Activated naive CD8-positive, alpha-beta T cell treated with anti-CD3 and anti-CD28 coated beads for 36 hours (primary cell): ENCODE results near the gene SOX2. TPM values are rescaled to one million over a fixed set of nuclear protein-coding genes. Genes with fewer than 3 reads are reported as not detected.

Experiments
- DNase-seq: peaks from one replicate; pipeline ENCODE4 v3.0.0; 2021
- H3K27ac Mint-ChIP-seq: one replicate; pipeline ENCODE4 v1.8.0; 2022; ENCODE audit warnings: mild to moderate bottlenecking, moderate library complexity, mixed read lengths
- H3K27me3 Mint-ChIP-seq: one replicate; pipeline ENCODE4 v1.8.0; 2022; ENCODE audit warnings: mild to moderate bottlenecking, mixed read lengths
- H3K36me3 Mint-ChIP-seq: one replicate; pipeline ENCODE4 v1.8.0; 2021; ENCODE audit warnings: mild to moderate bottlenecking, mixed read lengths
- H3K4me1 Mint-ChIP-seq: one replicate; pipeline ENCODE4 v1.8.0; 2021; ENCODE audit warnings: mixed read lengths
- H3K4me3 Mint-ChIP-seq: one replicate; pipeline ENCODE4 v1.8.0; 2022; ENCODE audit warnings: mild to moderate bottlenecking, moderate library complexity, mixed read lengths
- H3K9me3 Mint-ChIP-seq: one replicate; pipeline ENCODE4 v1.8.0; 2022; ENCODE audit warnings: mixed read lengths
- total RNA-seq, 2 experiments: library from RNA; stranded (reverse); gene quantifications; one replicate each; pipeline ENCODE4 v1.2.3, GENCODE V29; 2021

Gene SOX2
- total RNA-seq: not detected

DNA sequence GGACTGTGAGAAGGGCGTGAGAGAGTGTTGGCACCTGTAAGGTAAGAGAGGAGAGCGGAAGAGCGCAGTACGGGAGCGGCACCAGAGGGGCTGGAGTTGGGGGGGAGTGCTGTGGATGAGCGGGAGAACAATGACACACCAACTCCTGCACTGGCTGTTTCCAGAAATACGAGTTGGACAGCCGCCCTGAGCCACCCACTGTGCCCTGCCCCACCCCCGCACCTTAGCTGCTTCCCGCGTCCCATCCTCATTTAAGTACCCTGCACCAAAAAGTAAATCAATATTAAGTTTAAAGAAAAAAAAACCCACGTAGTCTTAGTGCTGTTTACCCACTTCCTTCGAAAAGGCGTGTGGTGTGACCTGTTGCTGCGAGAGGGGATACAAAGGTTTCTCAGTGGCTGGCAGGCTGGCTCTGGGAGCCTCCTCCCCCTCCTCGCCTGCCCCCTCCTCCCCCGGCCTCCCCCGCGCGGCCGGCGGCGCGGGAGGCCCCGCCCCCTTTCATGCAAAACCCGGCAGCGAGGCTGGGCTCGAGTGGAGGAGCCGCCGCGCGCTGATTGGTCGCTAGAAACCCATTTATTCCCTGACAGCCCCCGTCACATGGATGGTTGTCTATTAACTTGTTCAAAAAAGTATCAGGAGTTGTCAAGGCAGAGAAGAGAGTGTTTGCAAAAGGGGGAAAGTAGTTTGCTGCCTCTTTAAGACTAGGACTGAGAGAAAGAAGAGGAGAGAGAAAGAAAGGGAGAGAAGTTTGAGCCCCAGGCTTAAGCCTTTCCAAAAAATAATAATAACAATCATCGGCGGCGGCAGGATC lies at the start of gene SOX2:
Gene SOX2, plus strand, starts transcription at position 601 of the 811 bp plus-strand sequence. CDS start 436 bp downstream, outside the sequence.
- peaks cover 17% of the 10 kb centered on the region for H3K4me1 Mint-ChIP-seq
- peak; percentile 36 for DNase-seq
- peaks cover 13% of the 10 kb centered on the region for H3K9me3 Mint-ChIP-seq
- H3K4me3 Mint-ChIP-seq: no peak within 1 kb of the TSS
- H3K27me3 Mint-ChIP-seq: peaks cover 65% of the 10 kb centered on the region
- H3K27ac Mint-ChIP-seq: no peak within 1 kb of the TSS
- H3K36me3 Mint-ChIP-seq: peaks cover 7% of the 10 kb centered on the region

DNA sequence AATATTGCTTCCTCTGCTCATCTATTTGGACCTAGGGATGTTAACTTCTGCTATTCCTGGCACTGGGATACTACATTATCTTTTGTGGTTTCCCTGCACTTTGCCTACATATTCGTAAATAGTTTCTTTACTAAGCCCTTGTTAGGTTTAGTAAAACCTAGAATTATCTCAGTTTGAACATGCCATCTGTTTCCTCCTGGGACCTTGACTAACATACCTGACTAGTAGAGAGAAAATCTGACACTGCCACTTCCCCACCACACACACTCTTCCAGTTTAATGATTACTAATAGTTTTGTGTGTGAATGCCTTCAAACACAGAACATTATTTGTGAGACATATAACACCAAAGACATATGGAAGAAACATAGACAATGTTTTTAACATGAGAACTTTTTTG lies 28.2 kb upstream of the SOX2 start:
- no peak for DNase-seq
- no peaks in the 10 kb centered on the region for H3K9me3 Mint-ChIP-seq
- no peaks in the 10 kb centered on the region for H3K4me1 Mint-ChIP-seq
- H3K4me3 Mint-ChIP-seq: no peak overlapping the region
- no peaks in the 10 kb centered on the region for H3K36me3 Mint-ChIP-seq
- H3K27me3 Mint-ChIP-seq: peaks cover 22% of the 10 kb centered on the region
- no peak overlapping the region for H3K27ac Mint-ChIP-seq

DNA sequence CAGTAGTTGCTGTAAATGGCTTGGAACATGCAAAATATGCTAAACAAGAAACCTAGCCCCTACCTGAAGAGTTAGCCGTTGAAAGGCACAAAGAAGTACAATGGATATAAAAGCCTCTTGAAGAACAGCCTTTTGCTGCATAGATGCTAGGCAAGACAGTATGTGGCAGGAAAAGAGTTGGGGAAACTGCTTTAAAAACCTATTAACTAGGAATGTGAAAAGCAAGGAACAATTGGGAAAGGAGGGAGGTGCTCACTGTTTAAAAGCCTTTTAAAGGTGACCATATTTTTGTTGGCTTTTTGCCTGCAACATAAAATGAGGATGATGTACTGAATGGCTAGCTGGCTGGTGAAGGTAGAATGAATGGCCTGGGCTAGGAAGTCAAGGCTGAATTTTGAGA lies 24.5 kb upstream of the SOX2 start:
- no peak overlapping the region for H3K27ac Mint-ChIP-seq
- H3K4me3 Mint-ChIP-seq: no peak overlapping the region
- H3K36me3 Mint-ChIP-seq: no peaks in the 10 kb centered on the region
- H3K9me3 Mint-ChIP-seq: no peaks in the 10 kb centered on the region
- no peaks in the 10 kb centered on the region for H3K4me1 Mint-ChIP-seq
- peaks cover 32% of the 10 kb centered on the region for H3K27me3 Mint-ChIP-seq
- no peak for DNase-seq

DNA sequence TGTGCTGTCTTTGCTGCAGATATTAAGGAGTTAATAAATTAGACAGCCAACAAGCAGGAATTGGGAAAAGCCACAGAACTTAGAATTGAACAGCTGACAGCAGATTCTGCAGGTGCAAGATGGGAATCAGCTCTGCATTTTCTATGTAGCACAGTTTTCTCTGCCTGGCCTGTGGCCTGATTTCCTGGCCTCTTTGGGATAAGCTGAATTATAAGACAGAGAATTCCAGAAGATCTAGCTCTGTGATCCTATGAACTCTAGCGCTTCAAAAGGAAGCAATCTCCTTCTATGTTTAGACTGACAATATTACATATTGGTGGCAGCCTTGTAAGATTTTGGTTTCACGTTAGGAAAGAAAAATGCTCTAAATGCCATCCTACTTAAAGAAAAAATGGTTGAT lies 24.0 kb upstream of the SOX2 start:
- H3K36me3 Mint-ChIP-seq: no peaks in the 10 kb centered on the region
- no peaks in the 10 kb centered on the region for H3K9me3 Mint-ChIP-seq
- H3K4me1 Mint-ChIP-seq: no peaks in the 10 kb centered on the region
- no peak for DNase-seq
- peaks cover 36% of the 10 kb centered on the region for H3K27me3 Mint-ChIP-seq
- no peak overlapping the region for H3K4me3 Mint-ChIP-seq
- no peak overlapping the region for H3K27ac Mint-ChIP-seq

DNA sequence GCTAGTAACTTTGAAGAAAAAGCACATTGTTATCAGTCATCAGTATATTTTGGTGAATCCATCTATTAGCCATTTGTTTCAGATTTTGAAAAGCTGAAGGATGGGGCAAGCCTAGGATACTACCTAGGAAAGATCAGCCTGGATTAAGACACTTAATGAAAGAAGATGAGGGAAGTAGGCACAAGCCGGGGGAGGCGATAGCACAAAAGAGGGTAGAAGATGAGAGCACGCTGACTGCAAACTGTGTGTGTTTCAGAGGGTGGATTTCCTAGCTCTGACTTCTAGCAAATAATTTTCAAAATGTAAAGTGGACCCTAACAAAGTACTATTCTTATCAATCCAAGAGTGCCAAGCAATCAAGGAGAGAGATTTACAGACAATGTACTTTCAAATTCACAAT lies 22.2 kb upstream of the SOX2 start:
- no peaks in the 10 kb centered on the region for H3K9me3 Mint-ChIP-seq
- no peak for DNase-seq
- H3K4me1 Mint-ChIP-seq: no peaks in the 10 kb centered on the region
- no peak overlapping the region for H3K4me3 Mint-ChIP-seq
- peaks cover 35% of the 10 kb centered on the region for H3K27me3 Mint-ChIP-seq
- no peaks in the 10 kb centered on the region for H3K36me3 Mint-ChIP-seq
- no peak overlapping the region for H3K27ac Mint-ChIP-seq

GRCh38 chr3:181690769-181691168 lies 21.0 kb upstream of the SOX2 start:
- peaks cover 2% of the 10 kb centered on the region for H3K4me1 Mint-ChIP-seq
- no peak for DNase-seq
- no peaks in the 10 kb centered on the region for H3K36me3 Mint-ChIP-seq
- H3K9me3 Mint-ChIP-seq: peaks cover 1% of the 10 kb centered on the region
- peaks cover 44% of the 10 kb centered on the region for H3K27me3 Mint-ChIP-seq
- no peak overlapping the region for H3K27ac Mint-ChIP-seq
- H3K4me3 Mint-ChIP-seq: no peak overlapping the region

DNA sequence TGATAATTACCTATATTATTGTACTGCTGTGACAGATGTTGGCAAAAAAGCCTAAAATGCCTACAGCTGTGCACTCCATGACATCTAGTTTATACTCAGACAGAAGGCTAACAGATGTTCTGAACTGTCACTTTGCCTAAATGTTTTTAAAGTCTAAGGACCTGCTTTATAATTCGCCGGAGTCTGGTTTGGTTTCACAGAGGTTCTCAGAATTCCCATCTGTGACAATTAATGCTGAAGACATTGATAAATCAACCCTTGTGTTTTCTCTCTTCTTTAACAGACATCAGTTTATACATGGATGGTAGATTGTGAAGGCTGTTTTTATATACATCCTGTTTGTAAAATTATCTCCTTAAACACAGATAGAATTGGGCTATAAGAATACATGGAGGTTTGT lies 19.8 kb upstream of the SOX2 start:
- H3K27ac Mint-ChIP-seq: no peak overlapping the region
- no peak for DNase-seq
- no peaks in the 10 kb centered on the region for H3K36me3 Mint-ChIP-seq
- peaks cover 8% of the 10 kb centered on the region for H3K4me1 Mint-ChIP-seq
- H3K4me3 Mint-ChIP-seq: no peak overlapping the region
- H3K27me3 Mint-ChIP-seq: peaks cover 53% of the 10 kb centered on the region
- peaks cover 1% of the 10 kb centered on the region for H3K9me3 Mint-ChIP-seq

DNA sequence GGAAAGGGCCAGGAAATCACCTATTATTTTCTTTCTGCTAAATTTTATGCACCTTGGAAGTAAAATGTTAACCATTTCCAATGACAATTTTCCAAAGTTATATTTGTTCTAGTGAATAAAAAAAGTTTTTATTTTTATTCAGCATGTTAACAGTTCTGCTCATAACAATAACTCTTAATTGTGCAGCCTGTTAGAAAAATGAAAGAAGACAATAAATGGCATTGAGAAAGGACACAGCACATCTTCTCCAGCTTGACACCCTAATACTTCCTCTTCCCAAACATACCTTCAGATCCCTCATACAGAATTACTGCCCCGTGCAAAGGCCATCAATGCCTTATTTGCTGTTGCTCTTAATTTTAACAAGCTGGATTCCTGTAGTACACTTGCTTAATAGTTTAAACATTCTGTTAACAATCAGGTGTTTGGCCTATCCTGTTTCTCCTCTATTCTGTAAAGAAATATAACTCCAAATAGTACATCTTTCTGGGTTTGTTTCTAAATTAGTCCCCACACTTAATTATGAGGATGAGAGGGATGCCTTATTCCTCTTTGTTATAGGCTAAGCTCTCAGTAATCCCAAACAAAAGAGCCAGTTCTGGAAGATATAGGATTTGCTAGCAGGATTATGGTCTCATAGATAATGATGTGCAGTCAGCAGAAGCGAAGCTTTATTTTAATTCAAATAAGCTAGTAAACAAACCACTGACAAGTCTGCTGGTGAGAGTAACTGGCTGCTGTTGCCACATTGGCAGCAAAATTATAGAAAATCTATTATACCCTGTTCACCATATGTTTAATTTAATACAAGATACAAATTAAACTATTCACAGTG lies 19.2 kb upstream of the SOX2 start:
- H3K27ac Mint-ChIP-seq: no peak overlapping the region
- DNase-seq: no peak
- peaks cover 57% of the 10 kb centered on the region for H3K27me3 Mint-ChIP-seq
- peaks cover 1% of the 10 kb centered on the region for H3K9me3 Mint-ChIP-seq
- no peaks in the 10 kb centered on the region for H3K36me3 Mint-ChIP-seq
- H3K4me1 Mint-ChIP-seq: peaks cover 8% of the 10 kb centered on the region
- H3K4me3 Mint-ChIP-seq: no peak overlapping the region

- peaks cover 8% of the 10 kb centered on the region for H3K4me1 Mint-ChIP-seq
- no peaks in the 10 kb centered on the region for H3K36me3 Mint-ChIP-seq
- DNase-seq: no peak
- no peak overlapping the region for H3K27ac Mint-ChIP-seq
- H3K9me3 Mint-ChIP-seq: peaks cover 1% of the 10 kb centered on the region
- H3K4me3 Mint-ChIP-seq: no peak overlapping the region
- peaks cover 64% of the 10 kb centered on the region for H3K27me3 Mint-ChIP-seq
Measured at GRCh38 chr3:181693280-181693679, 18.4 kb upstream of the SOX2 start.

GRCh38 chr3:181694805-181695660 lies 16.7 kb upstream of the SOX2 start:
- peaks cover 81% of the 10 kb centered on the region for H3K27me3 Mint-ChIP-seq
- no peak overlapping the region for H3K4me3 Mint-ChIP-seq
- H3K4me1 Mint-ChIP-seq: peaks cover 8% of the 10 kb centered on the region
- no peak for DNase-seq
- H3K27ac Mint-ChIP-seq: no peak overlapping the region
- no peaks in the 10 kb centered on the region for H3K36me3 Mint-ChIP-seq
- peaks cover 5% of the 10 kb centered on the region for H3K9me3 Mint-ChIP-seq

- Mint-ChIP-seq H3K9me3 (peaks cover 10% of the 10 kb centered on the region), H3K36me3 (peaks cover 3% of the 10 kb centered on the region), H3K27ac (no peak overlapping the region), H3K4me3 (peak overlapping the region; percentile 20), H3K27me3 (peaks cover 81% of the 10 kb centered on the region), H3K4me1 (peaks cover 16% of the 10 kb centered on the region)
- no peak for DNase-seq
Measured at GRCh38 chr3:181695661-181696491, 15.8 kb upstream of the SOX2 start.

DNA sequence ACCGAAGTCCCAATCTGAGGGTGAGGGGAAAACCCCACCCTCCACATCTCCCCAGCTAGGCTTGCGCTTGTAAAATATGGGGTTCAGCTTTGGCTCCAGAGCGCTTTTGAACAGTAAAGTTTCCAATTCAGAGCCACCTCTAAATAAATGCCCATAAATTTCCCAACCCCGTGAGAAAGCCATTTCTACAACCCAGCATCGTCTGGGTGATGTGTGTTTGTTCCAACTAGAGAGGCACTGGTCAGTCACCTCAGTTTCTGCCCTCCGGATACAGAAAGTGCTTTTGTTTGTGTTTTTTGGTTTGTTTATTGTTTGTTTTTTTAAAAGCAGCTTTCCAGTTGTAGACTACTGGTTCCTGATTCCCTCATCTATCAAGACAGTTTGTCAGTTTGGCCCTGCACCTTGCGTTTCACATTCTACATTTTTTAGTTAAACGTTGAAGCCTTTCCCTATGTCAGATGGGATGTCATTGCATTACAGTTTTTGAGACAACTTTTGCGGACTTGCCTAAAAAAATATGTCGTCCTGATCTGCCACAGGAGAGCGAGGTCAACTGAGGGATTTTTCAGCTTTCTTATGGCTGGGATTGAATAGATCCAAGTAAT lies 15.0 kb upstream of the SOX2 start:
- H3K27ac Mint-ChIP-seq: no peak overlapping the region
- H3K9me3 Mint-ChIP-seq: peaks cover 10% of the 10 kb centered on the region
- H3K27me3 Mint-ChIP-seq: peaks cover 81% of the 10 kb centered on the region
- DNase-seq: no peak
- peaks cover 16% of the 10 kb centered on the region for H3K4me1 Mint-ChIP-seq
- peaks cover 3% of the 10 kb centered on the region for H3K36me3 Mint-ChIP-seq
- H3K4me3 Mint-ChIP-seq: no peak overlapping the region

DNA sequence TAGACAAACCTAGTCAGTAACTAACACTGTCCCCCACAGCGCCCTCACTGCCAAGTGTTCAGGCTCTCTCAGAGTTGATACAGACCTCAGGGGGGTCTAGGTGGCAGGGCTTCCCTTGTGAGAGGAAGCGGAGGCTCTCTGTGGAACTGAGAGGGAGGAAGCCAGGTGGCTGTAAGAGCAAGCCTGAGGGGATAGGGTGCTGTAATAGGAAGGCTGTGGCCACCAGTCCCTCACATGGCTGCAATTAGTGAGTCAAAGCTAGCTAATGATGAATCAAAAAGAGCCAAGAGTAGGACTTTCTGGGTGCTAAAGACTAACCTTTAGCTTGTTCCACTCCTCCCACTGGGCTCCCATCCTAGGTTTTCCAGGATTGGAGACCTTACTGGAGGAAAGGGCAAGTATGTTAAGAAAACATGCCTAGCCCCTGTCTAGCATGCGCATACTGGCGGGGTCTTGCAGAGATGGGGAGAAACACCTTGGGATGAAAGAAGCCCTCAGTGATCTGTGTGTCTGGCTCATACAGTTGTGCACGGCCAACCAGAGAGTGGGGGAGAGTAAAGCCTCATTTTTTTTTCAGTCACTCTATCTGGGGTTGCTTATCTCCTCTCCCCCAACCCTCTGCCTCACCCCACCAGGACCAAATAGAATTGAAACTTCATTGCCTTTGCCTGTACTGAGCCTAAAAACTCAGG lies 13.3 kb upstream of the SOX2 start:
- Mint-ChIP-seq H3K27ac (no peak overlapping the region), H3K9me3 (peaks cover 12% of the 10 kb centered on the region), H3K36me3 (peaks cover 3% of the 10 kb centered on the region), H3K4me3 (no peak overlapping the region), H3K27me3 (peaks cover 91% of the 10 kb centered on the region), H3K4me1 (peaks cover 17% of the 10 kb centered on the region)
- no peak for DNase-seq
